ENCODE measurements around the gene ENHO. TPM values are rescaled to one million over a fixed set of nuclear protein-coding genes. Genes with fewer than 3 reads are reported as not detected.

Gene ENHO
- total RNA-seq, 2 donors from 2014 or later, result 1.2 to 1.3 TPM

GRCh38 chr9:34499076-34499475, 23.7 kb downstream of the ENHO start:
- intact Hi-C loops (cut with DNase I), result no loop called here

GRCh38 chr9:34498553-34498952, 24.2 kb downstream of the ENHO start:
- no peak overlapping the region for H3K4me3 ChIP-seq
- TF ChIP-seq, protein P1, sequence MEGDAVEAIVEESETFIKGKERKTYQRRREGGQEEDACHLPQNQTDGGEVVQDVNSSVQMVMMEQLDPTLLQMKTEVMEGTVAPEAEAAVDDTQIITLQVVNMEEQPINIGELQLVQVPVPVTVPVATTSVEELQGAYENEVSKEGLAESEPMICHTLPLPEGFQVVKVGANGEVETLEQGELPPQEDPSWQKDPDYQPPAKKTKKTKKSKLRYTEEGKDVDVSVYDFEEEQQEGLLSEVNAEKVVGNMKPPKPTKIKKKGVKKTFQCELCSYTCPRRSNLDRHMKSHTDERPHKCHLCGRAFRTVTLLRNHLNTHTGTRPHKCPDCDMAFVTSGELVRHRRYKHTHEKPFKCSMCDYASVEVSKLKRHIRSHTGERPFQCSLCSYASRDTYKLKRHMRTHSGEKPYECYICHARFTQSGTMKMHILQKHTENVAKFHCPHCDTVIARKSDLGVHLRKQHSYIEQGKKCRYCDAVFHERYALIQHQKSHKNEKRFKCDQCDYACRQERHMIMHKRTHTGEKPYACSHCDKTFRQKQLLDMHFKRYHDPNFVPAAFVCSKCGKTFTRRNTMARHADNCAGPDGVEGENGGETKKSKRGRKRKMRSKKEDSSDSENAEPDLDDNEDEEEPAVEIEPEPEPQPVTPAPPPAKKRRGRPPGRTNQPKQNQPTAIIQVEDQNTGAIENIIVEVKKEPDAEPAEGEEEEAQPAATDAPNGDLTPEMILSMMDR (IDR thresholded peaks at IDR 0.05), result no peak
- H3K4me1 ChIP-seq, result no peaks in the 10 kb centered on the region
- H3K27ac ChIP-seq, result no peak overlapping the region
- intact Hi-C loops (cut with DNase I), result no loop called here
- no peak overlapping the region for H3K9ac ChIP-seq (ENCODE audit: low read depth in 2 of 2, low read length in 2 of 2)
- no peak for DNase-seq
- no peaks in the 10 kb centered on the region for H3K9me3 ChIP-seq
- no peaks in the 10 kb centered on the region for H3K27me3 ChIP-seq
- no peaks in the 10 kb centered on the region for H3K36me3 ChIP-seq

More at GRCh38 chr9:34499076-34499475, 23.7 kb downstream of the ENHO start:
- Histone ChIP-seq H3K27ac (no peak overlapping the region), H3K27me3 (no peaks in the 10 kb centered on the region), H3K4me1 (no peaks in the 10 kb centered on the region), H3K9me3 (no peaks in the 10 kb centered on the region), H3K9ac (ENCODE audit: low read depth in 2 of 2, low read length in 2 of 2) (no peak overlapping the region), H3K4me3 (no peak overlapping the region), H3K36me3 (no peaks in the 10 kb centered on the region)
- no peak for DNase-seq
- TF ChIP-seq, protein P1 (IDR thresholded peaks at IDR 0.05), result no peak

GRCh38 chr9:34496149-34496712, 26.6 kb downstream of the ENHO start:
- Histone ChIP-seq H3K9ac (ENCODE audit: low read depth in 2 of 2, low read length in 2 of 2) (no peak overlapping the region), H3K36me3 (no peaks in the 10 kb centered on the region), H3K27ac (no peak overlapping the region), H3K4me3 (no peak overlapping the region), H3K4me1 (no peaks in the 10 kb centered on the region), H3K9me3 (no peaks in the 10 kb centered on the region), H3K27me3 (no peaks in the 10 kb centered on the region)
- intact Hi-C loops (cut with DNase I), result no loop called here
- no peak for DNase-seq
- TF ChIP-seq, protein P1 (IDR thresholded peaks at IDR 0.05), result no peak

DNA sequence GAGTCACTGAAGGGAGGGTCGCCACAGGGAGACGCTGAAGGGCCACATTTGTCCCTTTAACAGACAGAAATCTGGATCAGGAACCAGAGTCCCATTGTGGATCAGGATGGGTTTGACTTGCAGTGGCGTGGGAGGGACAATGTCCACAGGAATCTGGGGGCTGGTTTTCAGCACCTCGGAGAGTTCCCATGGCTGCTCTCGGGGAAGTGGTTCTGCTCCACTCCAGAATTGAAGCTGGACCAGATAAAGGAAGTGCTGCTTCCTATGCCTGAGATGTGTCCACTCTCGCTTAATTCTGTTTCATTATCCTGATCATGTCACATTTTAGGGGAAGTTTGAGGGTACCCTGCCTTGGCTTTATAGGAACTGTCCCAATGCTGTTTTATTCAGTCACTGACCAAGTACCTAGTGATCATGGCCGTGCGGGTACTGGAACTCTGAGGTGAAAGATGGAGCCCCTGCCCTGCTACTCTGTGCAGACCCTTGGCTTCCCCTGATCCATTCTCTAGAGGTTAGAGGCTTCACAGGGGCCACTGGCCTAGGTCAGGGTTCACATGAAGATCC, 28.7 kb downstream of the ENHO start:
- no peak overlapping the region for H3K9ac ChIP-seq (ENCODE audit: low read depth in 2 of 2, low read length in 2 of 2)
- no peaks in the 10 kb centered on the region for H3K9me3 ChIP-seq
- H3K27ac ChIP-seq, result no peak overlapping the region
- H3K27me3 ChIP-seq, result no peaks in the 10 kb centered on the region
- no peak for DNase-seq
- H3K4me3 ChIP-seq, result no peak overlapping the region
- TF ChIP-seq, protein P1 (IDR thresholded peaks at IDR 0.05), result no peak
- H3K4me1 ChIP-seq, result no peaks in the 10 kb centered on the region
- intact Hi-C loops (cut with DNase I), result no loop called here
- H3K36me3 ChIP-seq, result no peaks in the 10 kb centered on the region

DNA sequence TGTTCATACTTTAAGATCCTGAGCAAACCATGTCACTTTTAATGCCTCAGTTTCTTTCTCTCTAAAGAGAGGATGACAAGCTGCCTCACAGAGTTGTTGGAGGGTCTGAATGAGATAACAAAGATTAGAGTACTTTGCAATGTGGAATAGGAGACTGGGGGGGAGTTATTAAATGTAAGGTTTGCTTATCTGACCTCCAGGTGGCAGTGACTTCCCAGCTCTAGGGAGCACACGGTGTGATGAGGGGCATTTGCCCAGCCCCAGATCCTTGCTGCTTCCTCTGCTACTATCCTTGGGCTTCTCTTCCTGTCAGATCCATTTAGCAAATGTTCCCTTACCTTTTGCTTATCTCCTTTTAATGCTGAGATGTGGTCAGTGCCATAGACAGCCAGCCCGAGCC, 30.7 kb downstream of the ENHO start:
- Histone ChIP-seq H3K9ac (ENCODE audit: low read depth in 2 of 2, low read length in 2 of 2) (no peak overlapping the region), H3K36me3 (no peaks in the 10 kb centered on the region), H3K27me3 (no peaks in the 10 kb centered on the region), H3K9me3 (no peaks in the 10 kb centered on the region), H3K27ac (no peak overlapping the region), H3K4me1 (no peaks in the 10 kb centered on the region), H3K4me3 (no peak overlapping the region)
- DNase-seq, result no peak
- intact Hi-C loops (cut with DNase I), result no loop called here
- TF ChIP-seq, protein P1 (IDR thresholded peaks at IDR 0.05), result no peak

Data from colonic mucosa (tissue), 4 donors.